Heart right ventricle (tissue), 16 donors: Measurements from ENCODE around the gene CPEB1. TPM values are rescaled to one million over a fixed set of nuclear protein-coding genes. Genes with fewer than 3 reads are reported as not detected.

Source experiments
- ATAC-seq, 8 donors: fragments of 200-7000 bp; cut with Tn5 transposase; one replicate each; pipeline ENCODE4 v1.9.1; 2020; ENCODE audit warnings: mild to moderate bottlenecking in 8 of 8, moderate library complexity in 8 of 8, moderate number of reproducible peaks in 1 of 8
- DNase-seq, 2 donors: peaks; one replicate each; pipeline ENCODE4 v3.0.0-alpha.2; 2020
- H3K27ac ChIP-seq, 10 donors: fragments of 200-600 bp; sonication (generic) in 2 of 10; one replicate each; pipeline versions ENCODE4 v1.5.0 to v1.8.0; 2020 to 2022; ENCODE audit warnings: mild to moderate bottlenecking in 3 of 10
- H3K27me3 ChIP-seq, 7 donors: fragments of 200-600 bp; one replicate each; pipeline ENCODE4 v1.8.0; 2021 to 2022; ENCODE audit warnings: mild to moderate bottlenecking in 2 of 7
- H3K36me3 ChIP-seq, 9 donors: fragments of 200-600 bp; sonication (generic) in 1 of 9; one replicate each; pipeline versions ENCODE4 v1.5.0 to v1.8.0; 2020 to 2022; ENCODE audit warnings: mild to moderate bottlenecking in 2 of 9
- H3K4me1 ChIP-seq, 9 donors: fragments of 200-600 bp; sonication (generic) in 1 of 9; one replicate each; pipeline versions ENCODE4 v1.5.0 to v1.8.0; 2020 to 2022; ENCODE audit warnings: mild to moderate bottlenecking in 4 of 9
- H3K4me3 ChIP-seq, 10 donors: fragments of 200-600 bp; sonication (generic) in 2 of 10; one replicate each; pipeline versions ENCODE4 v1.5.0 to v1.8.0; 2020 to 2022; ENCODE audit warnings: mild to moderate bottlenecking in 7 of 10, moderate library complexity in 2 of 10
- H3K9me3 ChIP-seq, 11 donors: fragments of 200-600 bp in 10 of 11; sonication (generic) in 2 of 11; one replicate each; pipeline versions ENCODE4 v1.5.0 to v1.8.0; 2013 to 2022; ENCODE audit warnings: mild to moderate bottlenecking in 2 of 11, control low read depth in 1 of 11, moderate library complexity in 1 of 11
- CTCF ChIP-seq, 9 donors: fragments of 200-600 bp; sonication (generic) in 2 of 9; IDR thresholded peaks; one replicate each; pipeline versions ENCODE4 v1.5.0 to v1.8.0; 2021 to 2022; ENCODE audit warnings: antibody characterized with exemption in 9 of 9, mild to moderate bottlenecking in 5 of 9, moderate library complexity in 1 of 9
- WGBS, 2 donors: extraction: QIAGEN DNeasy Blood & Tissue Kit; methylation state at CpG; one replicate each; pipeline ENCODE4 v1.1.7; 2013; ENCODE audit warnings: inconsistent platforms in 1 of 2; 5-methylcytosine and 5-hydroxymethylcytosine counted together
- intact Hi-C, 10 donors: fragments of 100-400 bp; cut with DNase I; formaldehyde crosslinking; loops; one replicate each; pipeline versions ENCODE4 v1.11.1 to v1.14.2; 2022
- polyA plus RNA-seq, 2 donors: library from polyadenylated mRNA; stranded (reverse); fragments of 200-250 nt; gene quantifications; one replicate each; pipeline ENCODE4 v1.2.3, GENCODE V29; 2013
- total RNA-seq, 10 donors: library from RNA; stranded (reverse); fragmentation: NEBNext Ultra II Directional in 3 of 10; extraction: Animal tissue kit (Norgen Biotek cat#: 25700) in 3 of 10; gene quantifications; one replicate each; pipeline versions ENCODE4 v1.2.1 to v1.2.4, GENCODE V29; 2021 to 2023
- donor health status: Arrhythmogenic right ventricular cardiomyopathy.
- donor health status: ischemic (EF 13 %, LVEDD 7.1; RV severe dilation, severe dysfunction).
- donor health status: healthy with polysubstance abuse.
- donor health status: DM: no; HTN: yes; CAD: no.
- donor health status: DM: no; HTN: no; CAD: no.
- donor health status: ischemic (EF 25% LVEDD 6.9; RV normal size, moderate dysfunction).
- donor health status: ischemic (EF 25% LVEDD 5.7; RV mildly dilated, moderate dysfunction).
- donor health status: healthy.
- donor health status: DM: yes; HTN: yes; CAD: no.
- donor health status: Ischemic cardiomyopathy.
- donor health status: ischemic (EF 35%, LVEDD 5.7; RV mildly dilated, moderate dysfunction).
- donor health status: nonischemic (EF 11% LVEDD 7.7; RV severe dilation, severe dysfunction).
- donor health status: DM: yes; HTN: yes; CAD: no.
- donor health status: PGD.
- donor health status: ischemic (EF 29% LVEDD 5.4; RV normal size, mild dysfunction).
- donor health status: nonischemic (EF 23%, LVEDD 6.1; RV moderate dilation, normal function).

Gene CPEB1
- total and polyA plus RNA-seq, 12 donors = 0.20 to 5.2 (median 1.4) TPM

- Histone ChIP-seq H3K9me3 (no peaks in the 10 kb centered on the region), H3K36me3 (peaks cover 0 to 43% (median 32%) of the 10 kb centered on the region in 9 donors), H3K27me3 (no peaks in the 10 kb centered on the region), H3K4me1 (peaks cover 0 to 27% (median 17%) of the 10 kb centered on the region in 9 donors), H3K27ac (no peak overlapping the region), H3K4me3 (no peak overlapping the region)
- intact Hi-C loops = loop anchor here in 3 of 10 donors (10.0 kb wide), 2 partner anchors 212 to 472 kb away; no protein-coding TSS in a partner anchor
- WGBS, 2 donors = 53 to 72% methylated on average over 9 of the region's 9 CpGs
- no peak for TF ChIP-seq CTCF (IDR thresholded peaks at IDR 0.05)
- no peak for DNase-seq
- ATAC-seq = peak in 1 of 8 donors; percentile 24
Observed at GRCh38 chr15:82532383-82532990, 114.7 kb downstream of the CPEB1 start.

GRCh38 chr15:82531496-82532382 lies 115.4 kb downstream of the CPEB1 start:
- 80 to 82% methylated on average over 11 of the region's 11 CpGs for WGBS, 2 donors
- Histone ChIP-seq H3K27ac (peak overlapping the region in 1 of 10 donors; percentile 40), H3K4me1 (peaks cover 0 to 20% (median 11%) of the 10 kb centered on the region in 9 donors), H3K4me3 (no peak overlapping the region), H3K36me3 (peaks cover 0 to 36% (median 24%) of the 10 kb centered on the region in 9 donors), H3K27me3 (no peaks in the 10 kb centered on the region), H3K9me3 (no peaks in the 10 kb centered on the region)
- ATAC-seq = no peak
- no peak for TF ChIP-seq CTCF (IDR thresholded peaks at IDR 0.05)
- no peak for DNase-seq
- intact Hi-C loops = loop anchor here in 3 of 10 donors (10.0 kb wide), 2 partner anchors 213 to 473 kb away; no protein-coding TSS in a partner anchor

GRCh38 chr15:82530606-82531379 lies 116.4 kb downstream of the CPEB1 start:
- H3K27me3 ChIP-seq = no peaks in the 10 kb centered on the region
- peaks cover 0 to 14% (median 8%) of the 10 kb centered on the region in 9 donors for H3K4me1 ChIP-seq
- WGBS, 2 donors = 22 to 24% methylated on average over 10 of the region's 10 CpGs
- TF ChIP-seq CTCF (IDR thresholded peaks at IDR 0.05) = peak; percentile 58 to 85 (median 81)
- H3K27ac ChIP-seq = peak overlapping the region in 2 of 10 donors; percentile 40 to 54
- intact Hi-C loops = loop anchor here in 3 of 10 donors (10.0 kb wide), 2 partner anchors 214 to 474 kb away; no protein-coding TSS in a partner anchor
- peak; percentile 58 to 62 for DNase-seq
- ATAC-seq = peak; percentile 74 to 92 (median 88)
- peaks cover 0 to 28% (median 15%) of the 10 kb centered on the region in 9 donors for H3K36me3 ChIP-seq
- H3K4me3 ChIP-seq = peak overlapping the region in 4 of 10 donors; percentile 10 to 37 (median 23)
- H3K9me3 ChIP-seq = no peaks in the 10 kb centered on the region
